ENCODE results near the gene SYNGR1. TPM values are rescaled to one million over a fixed set of nuclear protein-coding genes. Genes with fewer than 3 reads are reported as not detected.
"Not testable (repeated sequence)": the region's sequence is repeated elsewhere in the genome, so short reads cannot be mapped to it uniquely, and the experiment has no call there.

SYNGR1 gene
- polyA plus RNA-seq, 6 donors from 2014 or later, result 2.6 to 11.9 (median 4.6) TPM

DNA sequence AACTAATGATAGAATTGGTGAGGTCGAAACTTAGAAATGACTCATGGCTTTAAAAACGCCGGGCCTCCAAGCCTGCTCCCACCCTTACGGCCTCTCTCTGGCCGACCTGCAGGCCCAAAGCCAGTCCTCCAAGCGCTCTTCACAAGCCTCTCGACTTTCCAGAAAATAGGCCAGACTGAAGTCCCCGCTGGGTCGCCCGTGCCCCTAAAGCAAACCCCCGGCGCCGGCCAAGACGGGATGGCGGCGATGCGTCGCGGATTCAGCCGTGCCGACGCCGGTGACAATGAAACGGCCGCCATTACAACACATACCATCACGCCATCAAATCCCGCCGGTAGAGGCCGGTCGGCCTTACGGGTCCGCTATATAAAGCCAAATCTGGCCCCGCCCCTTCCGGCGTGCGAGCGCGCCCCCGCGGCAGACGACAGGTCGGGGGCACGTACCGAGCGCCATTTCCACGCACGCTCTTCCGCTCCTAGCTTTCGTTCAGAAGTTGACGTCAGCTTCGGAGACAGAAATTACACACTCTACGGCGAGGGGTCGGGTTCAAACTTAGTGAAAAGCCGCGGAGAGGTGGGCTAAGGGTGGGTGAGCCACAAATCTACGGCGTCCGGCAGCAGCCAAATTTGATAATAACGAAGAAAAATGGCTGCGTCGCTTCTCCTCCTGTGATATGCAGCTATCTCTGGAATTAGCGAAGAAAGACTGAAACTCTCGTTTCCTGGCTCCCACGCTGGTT, 30.3 kb upstream of the SYNGR1 start, which contains the start of gene RPL3:
Gene RPL3, minus strand, starts transcription at position 340 of the 739 bp plus-strand sequence. Its CDS starts 26 bp downstream, at position 314.
- Mint-ChIP-seq H3K27ac (peak within 1 kb of the TSS; percentile 97 to 100 (median 98)), H3K9me3 (peaks cover 0 to 8% (median 0%) of the 10 kb centered on the region in 7 donors), H3K27me3 (peaks cover 0 to 3% (median under 1%) of the 10 kb centered on the region in 3 donors), H3K4me1 (peaks cover 24 to 54% (median 26%) of the 10 kb centered on the region in 3 donors), H3K36me3 (peaks cover 0 to 11% of the 10 kb centered on the region in 2 donors), H3K4me3 (peak within 1 kb of the TSS; percentile 95 to 100 (median 99))
- ATAC-seq (ENCODE audit: low read depth in 2 of 2), result peak; percentile 84 to 86
- DNase-seq, result peak; percentile 97

DNA sequence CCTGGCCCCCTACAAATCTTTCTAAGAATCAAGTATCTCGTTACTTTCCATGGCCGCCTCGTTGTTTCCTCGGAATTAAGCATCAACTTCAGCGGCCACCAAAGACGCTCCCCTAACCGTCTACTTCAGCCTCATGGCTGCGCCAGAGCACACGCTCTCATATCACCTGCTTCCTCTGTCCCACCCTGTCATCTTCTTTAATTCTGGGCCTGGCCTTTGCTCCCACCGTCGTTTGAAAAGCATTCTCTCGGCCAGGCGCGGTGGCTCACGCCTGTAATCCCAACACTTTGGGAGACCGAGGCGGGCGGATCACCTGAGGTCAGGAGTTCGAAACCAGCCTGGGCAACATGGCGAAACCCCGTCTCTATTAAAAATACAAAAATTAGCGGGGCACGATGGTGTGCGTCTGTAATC, 29.2 kb upstream of the SYNGR1 start:
- peaks cover 19 to 49% (median 24%) of the 10 kb centered on the region in 3 donors for H3K4me1 Mint-ChIP-seq
- H3K9me3 Mint-ChIP-seq; DNase-seq; H3K36me3 Mint-ChIP-seq; ATAC-seq (ENCODE audit: low read depth in 2 of 2): not testable (repeated sequence)
- H3K27me3 Mint-ChIP-seq, result peaks cover 3 to 11% (median 10%) of the 10 kb centered on the region in 3 donors
- H3K27ac Mint-ChIP-seq, result peak overlapping the region in 4 of 6 donors; percentile 42 to 98 (median 96)
- H3K4me3 Mint-ChIP-seq, result peak overlapping the region; percentile 95 to 100 (median 99)

DNA sequence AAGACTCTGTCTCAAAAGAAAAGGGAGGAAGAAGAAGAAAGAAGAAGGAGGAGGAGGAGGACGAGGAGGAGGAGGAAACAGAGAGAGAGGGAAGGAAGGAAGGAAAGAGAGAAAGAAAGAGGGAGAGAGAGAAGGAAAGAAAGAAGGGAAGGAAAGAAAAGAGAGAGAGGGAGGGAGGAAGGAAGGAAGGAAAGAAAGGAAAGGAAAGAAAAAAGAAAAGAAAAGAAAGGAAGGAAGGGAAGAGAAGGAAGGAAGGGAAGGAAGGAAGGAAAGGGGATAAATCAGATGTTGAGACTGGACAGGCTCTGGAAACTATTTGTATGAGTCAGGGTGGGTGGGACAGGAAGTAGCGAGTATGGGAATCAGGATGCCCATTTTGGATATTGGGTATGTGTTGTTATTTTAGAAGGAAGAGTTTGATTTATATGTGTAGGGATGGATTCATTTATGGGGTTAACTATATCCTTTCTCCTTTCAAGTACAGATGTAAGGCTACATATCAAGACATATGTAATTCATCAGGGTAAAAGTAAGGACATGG, 24.3 kb upstream of the SYNGR1 start:
- Mint-ChIP-seq H3K36me3 (no peaks in the 10 kb centered on the region), H3K4me1 (peaks cover 0 to 4% (median 3%) of the 10 kb centered on the region in 3 donors), H3K4me3 (peak overlapping the region in 1 of 8 donors; percentile 70), H3K27ac (peak overlapping the region in 2 of 6 donors; percentile 33 to 39), H3K9me3 (no peaks in the 10 kb centered on the region), H3K27me3 (peaks cover 3 to 14% (median 10%) of the 10 kb centered on the region in 3 donors)
- ATAC-seq (ENCODE audit: low read depth in 2 of 2), result no peak
- no peak for DNase-seq

DNA sequence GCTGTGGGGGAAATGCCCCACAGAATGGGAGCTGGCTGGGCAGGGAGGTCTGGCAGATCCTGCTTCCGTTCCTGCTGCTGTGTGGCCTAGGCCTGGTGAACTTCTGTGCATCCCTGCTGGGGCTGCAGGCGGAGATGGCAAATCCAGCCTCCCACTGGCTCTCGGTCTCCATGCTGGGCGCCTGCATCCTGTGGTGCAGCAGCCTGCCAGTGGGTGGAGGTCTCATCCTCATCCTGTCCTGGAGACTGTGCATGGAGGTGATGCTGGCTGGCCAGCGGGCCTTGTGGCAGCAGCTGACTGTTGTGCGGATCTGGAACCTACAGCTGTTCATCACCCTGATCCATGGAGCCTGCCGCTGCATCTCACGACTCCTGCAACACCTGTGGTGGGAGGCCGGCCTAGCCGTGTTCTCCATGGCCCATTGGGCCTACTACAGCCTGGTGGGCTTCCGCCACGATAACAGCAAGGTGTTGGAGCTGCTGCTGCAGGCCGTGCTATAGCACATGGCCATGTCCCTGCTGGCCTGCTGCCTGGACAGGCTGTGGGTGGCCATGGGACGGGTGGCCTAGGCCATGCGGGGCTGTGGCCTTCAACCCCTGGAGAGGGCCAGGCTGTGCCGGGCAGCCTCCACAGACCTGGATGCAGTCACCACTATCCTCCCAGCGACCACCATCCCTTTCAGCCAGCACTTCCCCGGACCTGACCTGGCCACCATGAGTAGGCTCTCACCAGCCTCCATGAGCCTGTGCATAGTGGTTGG, 21.6 kb upstream of the SYNGR1 start:
- Mint-ChIP-seq H3K4me1 (peaks cover 0 to 3% (median 0%) of the 10 kb centered on the region in 3 donors), H3K27ac (no peak overlapping the region)

DNA sequence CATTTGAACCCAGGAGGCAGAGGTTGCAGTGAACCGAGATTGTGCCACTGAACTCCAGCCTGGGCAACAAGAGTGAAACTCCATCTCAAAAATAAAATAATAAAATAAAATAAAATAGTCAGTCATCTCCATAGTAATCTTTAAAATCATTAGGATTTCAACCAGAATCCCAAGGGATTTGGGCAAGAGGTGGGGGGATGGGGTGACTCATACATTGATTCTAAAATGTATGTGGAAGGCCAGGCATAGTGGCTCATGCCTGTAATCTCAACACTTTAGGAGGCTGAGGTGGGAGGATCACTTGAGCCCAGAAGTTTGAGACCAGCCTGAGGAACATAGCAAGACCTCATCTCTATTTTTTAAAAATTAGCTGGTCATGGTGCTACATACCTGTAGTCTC, 19.2 kb upstream of the SYNGR1 start:
- not testable (repeated sequence) for H3K27me3 Mint-ChIP-seq; DNase-seq; H3K4me1 Mint-ChIP-seq; ATAC-seq (ENCODE audit: low read depth in 2 of 2); H3K27ac Mint-ChIP-seq; H3K4me3 Mint-ChIP-seq; H3K36me3 Mint-ChIP-seq; H3K9me3 Mint-ChIP-seq

More for the DNA sequence above, 21.6 kb upstream of the SYNGR1 start:
- Mint-ChIP-seq H3K27me3 (peaks cover 0 to 14% (median 10%) of the 10 kb centered on the region in 3 donors), H3K36me3 (no peaks in the 10 kb centered on the region), H3K9me3 (no peaks in the 10 kb centered on the region), H3K4me3 (no peak overlapping the region)
- ATAC-seq (ENCODE audit: low read depth in 2 of 2) (no peak), DNase-seq (no peak)

DNA sequence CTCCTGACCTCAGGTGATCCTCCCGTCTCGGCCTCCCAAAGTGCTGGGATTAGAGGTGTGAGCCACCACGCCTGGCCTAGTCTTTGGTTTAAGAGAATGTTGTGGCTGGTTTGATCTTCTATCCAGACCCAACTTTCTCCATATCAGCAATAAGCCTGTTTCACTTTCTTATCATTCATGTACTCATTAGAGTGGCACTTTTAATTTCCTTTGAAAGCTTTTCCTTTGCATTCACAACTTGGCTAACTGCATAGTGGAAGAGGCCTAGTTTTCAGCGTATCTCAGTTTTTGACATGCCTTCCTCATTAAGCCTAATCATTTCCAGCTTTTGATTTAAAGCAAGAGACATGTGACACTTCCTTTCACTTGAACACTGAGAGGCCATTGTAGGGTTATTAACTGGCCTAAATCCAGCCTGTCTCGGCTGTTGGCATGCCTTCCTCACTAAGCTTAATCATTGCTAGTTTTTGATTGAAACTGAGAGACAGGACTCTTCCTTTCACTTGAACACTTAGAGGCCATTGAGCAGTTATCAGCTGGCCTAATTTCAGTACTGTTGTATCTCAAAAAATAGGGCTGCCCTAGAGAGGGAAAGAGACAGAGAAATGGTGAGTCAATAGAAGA, 17.2 kb upstream of the SYNGR1 start:
- DNase-seq, result no peak
- Mint-ChIP-seq H3K9me3 (no peaks in the 10 kb centered on the region), H3K27ac (no peak overlapping the region), H3K4me3 (no peak overlapping the region), H3K27me3 (no peaks in the 10 kb centered on the region), H3K36me3 (no peaks in the 10 kb centered on the region), H3K4me1 (peaks cover 0 to 3% (median 0%) of the 10 kb centered on the region in 3 donors)
- no peak for ATAC-seq (ENCODE audit: low read depth in 2 of 2)

DNA sequence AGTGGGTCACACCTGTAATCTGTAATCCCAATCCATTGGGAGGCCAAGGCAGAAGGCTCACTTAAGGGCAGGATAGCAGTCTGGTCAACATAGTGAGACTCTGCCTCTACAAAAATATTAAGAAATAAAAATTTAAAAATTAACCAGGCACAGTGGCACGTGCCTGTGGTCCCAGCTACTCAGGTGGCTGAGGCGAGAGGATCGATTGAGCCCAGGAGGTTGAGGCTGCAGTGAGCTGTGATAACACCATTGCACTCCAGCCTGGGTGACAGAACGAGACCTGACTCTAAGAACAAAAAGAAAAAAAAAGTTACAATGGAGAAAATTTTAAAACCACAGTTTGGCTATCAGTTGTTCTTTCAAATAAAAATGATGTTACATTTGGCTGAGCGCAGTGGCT, 13.4 kb upstream of the SYNGR1 start:
- no peaks in the 10 kb centered on the region for H3K36me3 Mint-ChIP-seq
- no peak for DNase-seq
- H3K27me3 Mint-ChIP-seq, result peaks cover 0 to 10% (median 7%) of the 10 kb centered on the region in 3 donors
- no peaks in the 10 kb centered on the region for H3K9me3 Mint-ChIP-seq
- no peak overlapping the region for H3K27ac Mint-ChIP-seq
- H3K4me1 Mint-ChIP-seq, result peaks cover 0 to 3% (median 0%) of the 10 kb centered on the region in 3 donors
- ATAC-seq (ENCODE audit: low read depth in 2 of 2), result no peak
- no peak overlapping the region for H3K4me3 Mint-ChIP-seq

DNA sequence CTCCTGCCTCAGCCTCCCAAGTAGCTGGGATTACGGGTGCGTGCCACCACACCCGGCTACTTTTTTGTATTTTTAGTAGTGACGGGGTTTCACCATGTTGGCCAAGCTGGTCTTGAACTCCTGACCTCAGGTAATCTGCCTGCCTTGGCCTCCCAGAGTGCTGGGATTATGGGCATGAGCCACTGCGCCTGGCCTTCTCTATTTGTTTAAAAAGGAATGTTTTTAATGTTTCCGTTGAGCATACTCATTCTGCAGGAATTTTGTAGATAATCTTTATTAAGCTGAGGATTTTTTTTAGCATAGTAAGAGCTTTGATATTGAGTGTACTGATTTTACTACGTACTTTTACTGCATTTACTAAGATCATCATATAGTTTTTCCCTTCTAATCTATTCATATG, 10.0 kb upstream of the SYNGR1 start:
- H3K9me3 Mint-ChIP-seq; H3K36me3 Mint-ChIP-seq; DNase-seq; H3K27me3 Mint-ChIP-seq; H3K4me1 Mint-ChIP-seq; H3K4me3 Mint-ChIP-seq; H3K27ac Mint-ChIP-seq; ATAC-seq (ENCODE audit: low read depth in 2 of 2): not testable (repeated sequence)

DNA sequence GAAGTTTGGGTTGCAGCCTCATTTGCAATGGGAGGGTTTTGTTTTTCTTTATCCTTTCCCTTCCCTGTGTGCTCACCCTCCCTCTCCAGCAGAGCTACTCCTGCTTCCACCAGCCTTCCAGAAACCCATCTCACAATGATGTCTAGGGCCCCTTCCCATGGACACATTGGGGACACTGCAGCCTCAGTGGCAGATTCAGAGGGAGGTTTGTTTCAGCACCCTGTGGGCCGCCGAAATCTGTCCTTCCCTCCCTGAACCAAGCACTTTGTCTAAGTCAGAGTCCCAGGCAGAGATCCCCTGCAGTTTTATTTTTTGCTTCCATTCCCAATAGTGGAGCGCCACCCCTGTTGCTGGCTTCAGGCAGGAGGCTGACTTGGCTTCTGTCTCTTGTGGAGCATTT, 8.6 kb upstream of the SYNGR1 start:
- Mint-ChIP-seq H3K9me3 (no peaks in the 10 kb centered on the region), H3K4me3 (no peak overlapping the region), H3K27ac (no peak overlapping the region), H3K27me3 (peaks cover 0 to 10% (median 9%) of the 10 kb centered on the region in 3 donors), H3K36me3 (no peaks in the 10 kb centered on the region), H3K4me1 (peaks cover 4 to 7% (median 5%) of the 10 kb centered on the region in 3 donors)
- ATAC-seq (ENCODE audit: low read depth in 2 of 2) (no peak), DNase-seq (no peak)

DNA sequence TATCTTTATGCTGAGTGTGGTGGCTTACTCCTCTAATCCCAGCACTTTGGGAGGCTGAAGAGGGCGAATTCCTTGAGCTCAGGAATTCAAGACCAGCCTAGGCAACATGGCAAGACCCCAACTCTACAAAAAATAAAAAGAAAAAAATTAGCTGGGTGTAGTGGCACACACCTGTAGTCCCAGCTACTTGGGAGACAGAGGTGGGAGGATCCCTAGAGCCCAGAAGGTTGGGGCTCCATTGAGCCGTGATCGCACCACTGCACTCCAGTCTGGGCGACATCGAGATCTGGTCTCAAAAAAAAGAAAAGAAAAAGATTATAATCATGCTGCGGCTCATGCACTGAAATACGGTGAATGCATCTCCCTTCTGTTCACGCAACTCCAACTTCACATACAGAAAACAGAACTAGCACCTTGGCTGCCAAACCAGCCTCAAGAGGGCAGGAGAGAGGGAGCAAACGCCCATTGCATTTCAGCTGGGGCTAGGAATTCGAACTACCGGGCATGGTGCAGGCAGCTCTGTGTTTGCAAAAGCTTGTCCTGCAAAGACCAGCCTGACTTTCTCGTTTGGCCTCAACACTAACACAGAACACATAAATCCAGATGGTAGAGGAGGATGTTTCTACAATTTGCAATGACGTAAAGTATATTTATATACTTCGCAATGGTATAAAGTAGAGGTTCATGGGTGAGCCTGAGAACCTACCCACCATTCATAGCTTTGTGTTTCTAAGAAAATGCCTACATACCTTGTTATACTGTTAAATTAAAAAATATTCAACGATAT, 6.3 kb upstream of the SYNGR1 start:
- ATAC-seq (ENCODE audit: low read depth in 2 of 2) (peak; percentile 89 to 97), DNase-seq (peak; percentile 52)
- Mint-ChIP-seq H3K36me3 (no peaks in the 10 kb centered on the region), H3K4me3 (peak overlapping the region in 1 of 8 donors; percentile 21), H3K4me1 (peaks cover 4 to 7% (median 5%) of the 10 kb centered on the region in 3 donors), H3K27ac (peak overlapping the region in 1 of 6 donors; percentile 61), H3K27me3 (peaks cover 0 to 10% (median 9%) of the 10 kb centered on the region in 3 donors), H3K9me3 (no peaks in the 10 kb centered on the region)

DNA sequence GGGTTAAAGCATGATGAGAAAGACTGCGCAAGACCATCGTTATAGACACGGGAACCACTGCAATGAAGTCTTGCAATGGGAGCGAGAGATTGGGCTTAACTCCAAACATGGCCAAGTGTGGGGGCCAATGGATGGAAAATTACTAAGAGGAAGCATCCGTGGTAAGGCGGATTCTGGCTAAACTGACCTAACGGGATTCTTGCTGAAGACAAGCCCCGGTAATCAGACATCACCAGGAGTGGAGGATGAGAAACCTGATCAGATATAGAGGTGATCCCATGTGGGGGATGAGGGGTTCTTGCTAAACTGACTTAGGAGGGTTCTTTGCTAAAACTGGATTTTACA, 5.8 kb upstream of the SYNGR1 start:
- ATAC-seq (ENCODE audit: low read depth in 2 of 2), result no peak
- H3K27me3 Mint-ChIP-seq, result peaks cover 0 to 9% (median 8%) of the 10 kb centered on the region in 3 donors
- no peak overlapping the region for H3K27ac Mint-ChIP-seq
- H3K4me3 Mint-ChIP-seq, result peak overlapping the region in 1 of 8 donors; percentile 21
- H3K9me3 Mint-ChIP-seq, result no peaks in the 10 kb centered on the region
- DNase-seq, result no peak
- H3K36me3 Mint-ChIP-seq, result no peaks in the 10 kb centered on the region
- peaks cover 6 to 12% (median 7%) of the 10 kb centered on the region in 3 donors for H3K4me1 Mint-ChIP-seq

DNA sequence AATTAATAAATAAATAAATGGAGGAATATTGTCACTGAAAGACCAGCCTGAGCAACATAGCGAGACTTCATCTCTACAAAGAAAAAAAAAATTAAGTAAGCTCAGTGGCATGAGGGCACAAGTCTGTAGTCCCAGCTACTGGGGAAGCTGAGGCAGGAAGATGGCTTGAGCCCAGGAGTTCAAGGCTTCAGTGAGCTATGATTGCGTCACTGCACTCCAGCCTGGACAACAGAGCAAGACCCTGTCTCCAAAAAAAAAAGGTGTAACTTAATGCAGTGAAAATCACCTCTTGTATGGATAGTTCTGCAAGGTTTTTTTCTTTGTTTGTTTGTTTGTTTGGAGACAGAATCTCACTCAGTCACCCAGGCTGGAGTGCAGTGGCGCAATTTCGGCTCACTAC, 4.6 kb upstream of the SYNGR1 start:
- H3K36me3 Mint-ChIP-seq, result no peaks in the 10 kb centered on the region
- ATAC-seq (ENCODE audit: low read depth in 2 of 2) (no peak), DNase-seq (no peak)
- peak overlapping the region in 1 of 8 donors; percentile 15 for H3K4me3 Mint-ChIP-seq
- H3K27ac Mint-ChIP-seq, result no peak overlapping the region
- peaks cover 0 to 9% (median 4%) of the 10 kb centered on the region in 3 donors for H3K27me3 Mint-ChIP-seq
- peaks cover 12 to 19% (median 12%) of the 10 kb centered on the region in 3 donors for H3K4me1 Mint-ChIP-seq
- H3K9me3 Mint-ChIP-seq, result no peaks in the 10 kb centered on the region
